Upper lobe of right lung (tissue), 1 donor: ENCODE results near the gene CKLF. TPM values are rescaled to one million over a fixed set of nuclear protein-coding genes. Genes with fewer than 3 reads are reported as not detected.

ENCODE experiments used
- ATAC-seq: fragments of 200-7000 bp; cut with Tn5 transposase; one replicate; pipeline ENCODE4 v1.9.1; 2020; ENCODE audit warnings: mild to moderate bottlenecking, moderate library complexity
- DNase-seq: peaks from one replicate; pipeline ENCODE4 v3.0.0-alpha.2; 2020
- H3K27ac ChIP-seq: fragments of 200-600 bp; one replicate; pipeline ENCODE4 v1.8.0; 2022
- H3K27me3 ChIP-seq: fragments of 200-600 bp; one replicate; pipeline ENCODE4 v1.8.0; 2022; ENCODE audit warnings: mild to moderate bottlenecking
- H3K36me3 ChIP-seq: fragments of 200-600 bp; one replicate; pipeline ENCODE4 v1.8.0; 2022
- H3K4me1 ChIP-seq: fragments of 200-600 bp; one replicate; pipeline ENCODE4 v1.8.0; 2022
- H3K4me3 ChIP-seq: fragments of 200-600 bp; one replicate; pipeline ENCODE4 v1.8.0; 2022; ENCODE audit warnings: mild to moderate bottlenecking
- H3K9me3 ChIP-seq: fragments of 200-600 bp; one replicate; pipeline ENCODE4 v1.8.0; 2022
- CTCF ChIP-seq: fragments of 200-600 bp; IDR thresholded peaks from one replicate; pipeline ENCODE4 v1.8.0; 2022; ENCODE audit warnings: antibody characterized with exemption
- intact Hi-C: fragments of 100-400 bp; cut with DNase I; formaldehyde crosslinking; loops from one replicate; pipeline ENCODE4 v1.11.0; 2022
- long read RNA-seq: library from polyadenylated mRNA; unstranded; transcript quantifications from one replicate; pipeline ENCODE4 v2.0.0, GENCODE V29; 2021
- total RNA-seq: library from RNA; stranded (reverse); fragmentation: NEBNext Ultra II Directional; extraction: Animal tissue kit (Norgen Biotek cat#: 25700); gene quantifications from one replicate; pipeline ENCODE4 v1.2.1, GENCODE V29; 2021
- donor health status: DM: no; HTN: yes; CAD: no; lungs with severe emphysema.

CKLF gene
- total RNA-seq: 57.6 TPM
- long read RNA-seq, transcript CKLF-201 (4 exons, 669 nt): major isoform, 9 of 24 reads
- long read RNA-seq, transcript CKLF-203 (3 exons, 508 nt): minor isoform, 5 of 24 reads
- long read RNA-seq, partial matches to known transcripts: 7 of 24 reads
- long read RNA-seq, other reads (novel, unspliced or antisense): 2 of 24 reads

GRCh38 chr16:66552286-66553177 lies at the start of gene CKLF:
TSS of gene CKLF (plus strand) at chr16:66552576. CDS start at chr16:66552716, 140 bp downstream.
- intact Hi-C loops: no loop called here
- Histone ChIP-seq H3K4me3 (peak within 1 kb of the TSS; percentile 72), H3K36me3 (peaks cover 6% of the 10 kb centered on the region), H3K27ac (peak within 1 kb of the TSS; percentile 97), H3K4me1 (peaks cover 50% of the 10 kb centered on the region), H3K9me3 (no peaks in the 10 kb centered on the region), H3K27me3 (no peaks in the 10 kb centered on the region)
- ATAC-seq (peak; percentile 84), DNase-seq (peak; percentile 95)
- TF ChIP-seq CTCF: no peak

GRCh38 chr16:66503030-66503429 lies 49.3 kb upstream of the CKLF start:
- intact Hi-C loops: no loop called here
- H3K27ac ChIP-seq: peak overlapping the region; percentile 31
- H3K9me3 ChIP-seq: no peaks in the 10 kb centered on the region
- H3K36me3 ChIP-seq: no peaks in the 10 kb centered on the region
- no peak overlapping the region for H3K4me3 ChIP-seq
- H3K4me1 ChIP-seq: peaks cover 29% of the 10 kb centered on the region
- H3K27me3 ChIP-seq: no peaks in the 10 kb centered on the region
- DNase-seq: no peak
- ATAC-seq: peak; percentile 67
- TF ChIP-seq CTCF: no peak

GRCh38 chr16:66503612-66504011 lies 48.8 kb upstream of the CKLF start:
- no peak for TF ChIP-seq CTCF

GRCh38 chr16:66507731-66508239 lies 44.6 kb upstream of the CKLF start:
- Histone ChIP-seq H3K36me3 (no peaks in the 10 kb centered on the region), H3K4me3 (no peak overlapping the region), H3K27me3 (no peaks in the 10 kb centered on the region), H3K9me3 (no peaks in the 10 kb centered on the region), H3K4me1 (peaks cover 51% of the 10 kb centered on the region), H3K27ac (peak overlapping the region; percentile 15)
- DNase-seq (no peak), ATAC-seq (no peak)
- intact Hi-C loops: no loop called here
- TF ChIP-seq CTCF: no peak

More at GRCh38 chr16:66503612-66504011, 48.8 kb upstream of the CKLF start:
- Histone ChIP-seq H3K27ac (no peak overlapping the region), H3K4me1 (peaks cover 31% of the 10 kb centered on the region), H3K4me3 (no peak overlapping the region), H3K27me3 (no peaks in the 10 kb centered on the region), H3K9me3 (no peaks in the 10 kb centered on the region), H3K36me3 (no peaks in the 10 kb centered on the region)
- intact Hi-C loops: no loop called here
- DNase-seq (no peak), ATAC-seq (no peak)

- H3K27ac ChIP-seq: peak overlapping the region; percentile 67
- H3K4me3 ChIP-seq: no peak overlapping the region
- H3K27me3 ChIP-seq: no peaks in the 10 kb centered on the region
- peaks cover 51% of the 10 kb centered on the region for H3K4me1 ChIP-seq
- DNase-seq (no peak), ATAC-seq (peak; percentile 72)
- no peak for TF ChIP-seq CTCF
- intact Hi-C loops: no loop called here
- H3K36me3 ChIP-seq: no peaks in the 10 kb centered on the region
- no peaks in the 10 kb centered on the region for H3K9me3 ChIP-seq
Observed at GRCh38 chr16:66508248-66508913, 44.0 kb upstream of the CKLF start.
